ENCODE measurements around the gene LRRN2.

Gene LRRN2

GRCh38 chr1:204684206-204684570 is 1.4 kb downstream of the LRRN2 start:
- in situ Hi-C loops (cut with HindIII; ENCODE audit: low pct_ligation_motif_present, low sequenced_read_pairs): no loop called here
- Histone ChIP-seq H3K36me3 (replicated peaks) (no peaks in the 10 kb centered on the region), H3K4me3 (ENCODE audit: low read depth, low read length) (no peak overlapping the region), H3K27me3 (replicated peaks) (peaks cover 43% of the 10 kb centered on the region), H3K27ac (no peak overlapping the region)
- DNase-seq: no peak
- TF ChIP-seq CTCF (IDR thresholded peaks at IDR 0.05; ENCODE audit: low read depth, low read length, missing control alignments): no peak

GRCh38 chr1:204683284-204684205 is 2.0 kb downstream of the LRRN2 start:
- no peak for DNase-seq

GRCh38 chr1:204680461-204680860 is 5.1 kb downstream of the LRRN2 start:
- TF ChIP-seq CTCF (IDR thresholded peaks at IDR 0.05; ENCODE audit: low read depth, low read length, missing control alignments): no peak
- in situ Hi-C loops (cut with HindIII; ENCODE audit: low pct_ligation_motif_present, low sequenced_read_pairs): no loop called here
- Histone ChIP-seq H3K4me3 (ENCODE audit: low read depth, low read length) (no peak overlapping the region), H3K27ac (no peak overlapping the region), H3K36me3 (replicated peaks) (no peaks in the 10 kb centered on the region), H3K27me3 (replicated peaks) (peaks cover 22% of the 10 kb centered on the region)
- DNase-seq: no peak

More at GRCh38 chr1:204683284-204684205, 2.0 kb downstream of the LRRN2 start:
- Histone ChIP-seq H3K27me3 (replicated peaks) (peaks cover 43% of the 10 kb centered on the region), H3K36me3 (replicated peaks) (no peaks in the 10 kb centered on the region), H3K27ac (no peak overlapping the region), H3K4me3 (ENCODE audit: low read depth, low read length) (no peak overlapping the region)
- no peak for TF ChIP-seq CTCF (IDR thresholded peaks at IDR 0.05; ENCODE audit: low read depth, low read length, missing control alignments)
- in situ Hi-C loops (cut with HindIII; ENCODE audit: low pct_ligation_motif_present, low sequenced_read_pairs): no loop called here

- TF ChIP-seq CTCF (IDR thresholded peaks at IDR 0.05; ENCODE audit: low read depth, low read length, missing control alignments): no peak
- no peak overlapping the region for H3K27ac ChIP-seq
- in situ Hi-C loops (cut with HindIII; ENCODE audit: low pct_ligation_motif_present, low sequenced_read_pairs): no loop called here
- no peak for DNase-seq
- no peak overlapping the region for H3K4me3 ChIP-seq (ENCODE audit: low read depth, low read length)
- H3K36me3 ChIP-seq (replicated peaks): no peaks in the 10 kb centered on the region
- H3K27me3 ChIP-seq (replicated peaks): peaks cover 18% of the 10 kb centered on the region
These were observed 5.5 kb downstream of the LRRN2 start for GRCh38 chr1:204680051-204680450.

GRCh38 chr1:204678721-204679475 is 6.6 kb downstream of the LRRN2 start:
- H3K27me3 ChIP-seq (replicated peaks): peaks cover 7% of the 10 kb centered on the region
- in situ Hi-C loops (cut with HindIII; ENCODE audit: low pct_ligation_motif_present, low sequenced_read_pairs): no loop called here

More at GRCh38 chr1:204678721-204679475, 6.6 kb downstream of the LRRN2 start:
- DNase-seq: no peak
- H3K4me3 ChIP-seq (ENCODE audit: low read depth, low read length): no peak overlapping the region
- TF ChIP-seq CTCF (IDR thresholded peaks at IDR 0.05; ENCODE audit: low read depth, low read length, missing control alignments): no peak
- H3K36me3 ChIP-seq (replicated peaks): no peaks in the 10 kb centered on the region
- H3K27ac ChIP-seq: no peak overlapping the region

Data from brain microvascular endothelial cell (primary cell).